Hepatocyte (in vitro differentiated cells): ENCODE results near the gene CDHR1.

ENCODE experiments used
- EZH2 ChIP-seq: fragments of 200-600 bp; sonication (generic); IDR thresholded peaks from 2 replicates; pipeline ENCODE4 v1.6.1; 2016; ENCODE audit warnings: antibody characterized with exemption, mild to moderate bottlenecking, borderline replicate concordance
- TF ChIP-seq, protein P1 (sequence below): fragments of 200-600 bp; sonication (generic); IDR thresholded peaks from 2 replicates; pipeline ENCODE4 v1.5.1; 2016; ENCODE audit warnings: antibody characterized with exemption, mild to moderate bottlenecking; ENCODE audit not compliant: poor library complexity

DNA sequence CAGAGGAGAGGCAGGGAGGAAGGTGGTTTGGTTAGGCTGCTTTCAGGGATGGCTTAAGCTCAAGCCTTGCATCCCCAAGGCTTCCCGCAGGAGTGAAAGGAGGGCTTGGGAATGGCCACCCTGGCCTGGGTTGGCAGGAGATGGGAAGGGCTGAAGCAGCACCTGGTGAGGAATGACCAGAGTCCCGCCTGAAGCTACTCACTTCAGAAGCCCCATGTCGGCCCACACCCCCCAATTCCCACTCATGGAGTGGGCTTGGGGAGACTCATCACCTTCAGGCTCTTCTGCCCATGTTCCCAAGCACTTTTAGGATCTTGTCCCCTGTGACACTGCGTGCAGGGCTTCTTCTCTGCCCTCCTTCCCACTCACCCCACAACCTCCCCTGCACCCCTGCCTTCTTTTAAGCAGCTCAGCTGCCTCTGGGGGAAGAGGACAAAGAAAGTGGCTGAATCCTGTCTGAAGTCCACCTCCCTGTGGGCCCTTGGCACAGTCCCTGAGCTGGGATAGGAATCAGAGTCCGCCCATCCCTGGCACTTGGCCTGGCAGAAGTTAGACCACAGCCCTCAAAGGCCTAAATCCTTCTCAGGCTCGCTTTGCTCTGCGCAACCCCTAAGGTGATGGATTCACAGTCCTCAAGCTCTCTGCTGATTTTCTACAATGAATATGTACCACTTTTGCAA, 67.0 kb downstream of the CDHR1 start:
- TF ChIP-seq, protein P1, sequence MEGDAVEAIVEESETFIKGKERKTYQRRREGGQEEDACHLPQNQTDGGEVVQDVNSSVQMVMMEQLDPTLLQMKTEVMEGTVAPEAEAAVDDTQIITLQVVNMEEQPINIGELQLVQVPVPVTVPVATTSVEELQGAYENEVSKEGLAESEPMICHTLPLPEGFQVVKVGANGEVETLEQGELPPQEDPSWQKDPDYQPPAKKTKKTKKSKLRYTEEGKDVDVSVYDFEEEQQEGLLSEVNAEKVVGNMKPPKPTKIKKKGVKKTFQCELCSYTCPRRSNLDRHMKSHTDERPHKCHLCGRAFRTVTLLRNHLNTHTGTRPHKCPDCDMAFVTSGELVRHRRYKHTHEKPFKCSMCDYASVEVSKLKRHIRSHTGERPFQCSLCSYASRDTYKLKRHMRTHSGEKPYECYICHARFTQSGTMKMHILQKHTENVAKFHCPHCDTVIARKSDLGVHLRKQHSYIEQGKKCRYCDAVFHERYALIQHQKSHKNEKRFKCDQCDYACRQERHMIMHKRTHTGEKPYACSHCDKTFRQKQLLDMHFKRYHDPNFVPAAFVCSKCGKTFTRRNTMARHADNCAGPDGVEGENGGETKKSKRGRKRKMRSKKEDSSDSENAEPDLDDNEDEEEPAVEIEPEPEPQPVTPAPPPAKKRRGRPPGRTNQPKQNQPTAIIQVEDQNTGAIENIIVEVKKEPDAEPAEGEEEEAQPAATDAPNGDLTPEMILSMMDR = no peak
- no peak for TF ChIP-seq EZH2
